Body of pancreas (tissue), 4 donors: ENCODE results near the gene CMTM5. TPM values are rescaled to one million over a fixed set of nuclear protein-coding genes. Genes with fewer than 3 reads are reported as not detected.

Source experiments
- ATAC-seq: fragments of 150-250 bp; one replicate; pipeline ENCODE4 v1.9.1; 2016
- DNase-seq, 4 donors: peaks; one replicate each; pipeline ENCODE4 v3.0.0-alpha.2; 2019
- H3K27ac ChIP-seq, 4 donors: fragments of 200-600 bp; sonication (generic); 1 replicate in 3 of 4; 2 replicates in 1 of 4; pipeline versions ENCODE4 v1.5.1 to v1.6.1; 2016 to 2019; ENCODE audit warnings: mild to moderate bottlenecking in 1 of 4, mixed read lengths in 1 of 4, moderate library complexity in 1 of 4
- H3K27me3 ChIP-seq, 2 donors: fragments of 200-600 bp; sonication (generic); one replicate each; pipeline ENCODE4 v1.6.0; 2016; ENCODE audit warnings: mild to moderate bottlenecking in 1 of 2
- H3K36me3 ChIP-seq, 2 donors: fragments of 200-600 bp; sonication (generic); replicated peaks in 1 of 2; 2 replicates each; pipeline ENCODE4 v1.5.1; 2016; ENCODE audit warnings: low read depth in 2 of 2; ENCODE audit not compliant: insufficient read depth in 1 of 2
- H3K4me1 ChIP-seq: fragments of 200-600 bp; sonication (generic); one replicate; pipeline ENCODE4 v1.6.0; 2016
- H3K4me3 ChIP-seq, 2 donors: fragments of 200-600 bp; sonication (generic); 1 replicate in 1 of 2; 2 replicates in 1 of 2; pipeline ENCODE4 v1.5.1; 2016 to 2019
- H3K9me3 ChIP-seq, 3 donors: fragments of 200-600 bp; sonication (generic); 1 replicate in 2 of 3; 2 replicates in 1 of 3; pipeline ENCODE4 v1.5.1; 2016
- CTCF ChIP-seq, 7 experiments: fragments of 450-650 bp in 4 of 7; fragments of 200-600 bp in 3 of 7; sonication (generic) in 3 of 7; IDR thresholded peaks; one replicate each; pipeline ENCODE4 v1.5.1; 2016 to 2019; ENCODE audit warnings: antibody characterized with exemption in 7 of 7
- POLR2A ChIP-seq, 3 donors: fragments of 450-650 bp; IDR thresholded peaks; one replicate each; pipeline ENCODE4 v1.6.1; 2016; ENCODE audit warnings: antibody characterized with exemption in 3 of 3, mild to moderate bottlenecking in 2 of 3
- WGBS, 2 donors: methylation state at CpG; one replicate each; pipeline ENCODE4 v1.1.5; 2017; 5-methylcytosine and 5-hydroxymethylcytosine counted together
- intact Hi-C: fragments of 100-400 bp; cut with DNase I; formaldehyde crosslinking; loops from one replicate; pipeline ENCODE4 v1.15.1; 2023
- total RNA-seq, 2 donors: library from RNA; depleted of rRNA; stranded (reverse); fragments of >200 nt; gene quantifications; one replicate each; pipeline ENCODE4 v1.1.0, GENCODE V29; 2016

CMTM5 gene
- total RNA-seq, 2 donors from 2014 or later = not detected

- TF ChIP-seq CTCF (IDR thresholded peaks at IDR 0.05) (no peak), POLR2A (IDR thresholded peaks at IDR 0.05) (no peak)
- Histone ChIP-seq H3K36me3 (no peaks in the 10 kb centered on the region), H3K27me3 (no peaks in the 10 kb centered on the region), H3K4me3 (no peak overlapping the region), H3K27ac (no peak overlapping the region), H3K9me3 (no peaks in the 10 kb centered on the region), H3K4me1 (no peaks in the 10 kb centered on the region)
- WGBS, 2 donors = 35 to 53% methylated on average over 14 to 25 of the region's 25 CpGs
- no peak for DNase-seq
- intact Hi-C loops = no loop called here
- ATAC-seq = no peak
Observed at GRCh38 chr14:23402296-23403138, 25.7 kb downstream of the CMTM5 start.

GRCh38 chr14:23403139-23403438 is 26.2 kb downstream of the CMTM5 start:
- TF ChIP-seq CTCF (IDR thresholded peaks at IDR 0.05) (no peak), POLR2A (IDR thresholded peaks at IDR 0.05) (no peak)
- H3K27ac ChIP-seq = no peak overlapping the region
- H3K27me3 ChIP-seq = no peaks in the 10 kb centered on the region
- 47 to 54% methylated on average over 7 of the region's 7 CpGs for WGBS, 2 donors
- DNase-seq = no peak
- H3K4me1 ChIP-seq = no peaks in the 10 kb centered on the region
- no peaks in the 10 kb centered on the region for H3K9me3 ChIP-seq
- no peak overlapping the region for H3K4me3 ChIP-seq
- no peaks in the 10 kb centered on the region for H3K36me3 ChIP-seq
- ATAC-seq = no peak
- intact Hi-C loops = no loop called here

GRCh38 chr14:23403908-23404307 is 27.1 kb downstream of the CMTM5 start:
- WGBS, 2 donors = 55 to 63% methylated on average over 4 of the region's 4 CpGs
- Histone ChIP-seq H3K27me3 (no peaks in the 10 kb centered on the region), H3K4me1 (no peaks in the 10 kb centered on the region), H3K27ac (no peak overlapping the region), H3K36me3 (no peaks in the 10 kb centered on the region), H3K9me3 (no peaks in the 10 kb centered on the region), H3K4me3 (no peak overlapping the region)
- intact Hi-C loops = no loop called here
- DNase-seq (no peak), ATAC-seq (no peak)
- TF ChIP-seq CTCF (IDR thresholded peaks at IDR 0.05) (no peak), POLR2A (IDR thresholded peaks at IDR 0.05) (no peak)

- Histone ChIP-seq H3K27me3 (no peaks in the 10 kb centered on the region), H3K27ac (no peak overlapping the region), H3K4me1 (no peaks in the 10 kb centered on the region), H3K4me3 (no peak overlapping the region), H3K36me3 (no peaks in the 10 kb centered on the region), H3K9me3 (no peaks in the 10 kb centered on the region)
- no peak for TF ChIP-seq CTCF (IDR thresholded peaks at IDR 0.05)
- TF ChIP-seq POLR2A (IDR thresholded peaks at IDR 0.05) = no peak
- intact Hi-C loops = no loop called here
- ATAC-seq = no peak
- 74 to 86% methylated on average over 6 to 14 of the region's 14 CpGs for WGBS, 2 donors
- DNase-seq = no peak
Observed at GRCh38 chr14:23404331-23404900, 27.6 kb downstream of the CMTM5 start.

GRCh38 chr14:23405096-23405495 is 28.2 kb downstream of the CMTM5 start:
- intact Hi-C loops = no loop called here

More at GRCh38 chr14:23405096-23405495, 28.2 kb downstream of the CMTM5 start:
- Histone ChIP-seq H3K9me3 (no peaks in the 10 kb centered on the region), H3K27me3 (no peaks in the 10 kb centered on the region), H3K4me1 (no peaks in the 10 kb centered on the region), H3K27ac (no peak overlapping the region), H3K4me3 (no peak overlapping the region), H3K36me3 (no peaks in the 10 kb centered on the region)
- DNase-seq (no peak), ATAC-seq (no peak)
- 54 to 70% methylated on average over 4 to 10 of the region's 10 CpGs for WGBS, 2 donors
- no peak for TF ChIP-seq CTCF (IDR thresholded peaks at IDR 0.05)
- no peak for TF ChIP-seq POLR2A (IDR thresholded peaks at IDR 0.05)
